Lower leg skin (tissue), 3 donors: Measurements from ENCODE around the gene CTSH.

Experiments used
- POLR2A ChIP-seq, 2 donors: fragments of 450-650 bp; IDR thresholded peaks; one replicate each; pipeline ENCODE4 v1.6.1; 2016 to 2017; ENCODE audit warnings: antibody characterized with exemption in 2 of 2, mild to moderate bottlenecking in 1 of 2, moderate library complexity in 1 of 2
- TF ChIP-seq, protein P1 (sequence below), 3 donors: fragments of 450-650 bp; IDR thresholded peaks; one replicate each; pipeline ENCODE4 v1.5.1; 2016; ENCODE audit warnings: antibody characterized with exemption in 3 of 3, mild to moderate bottlenecking in 3 of 3, moderate library complexity in 2 of 3

DNA sequence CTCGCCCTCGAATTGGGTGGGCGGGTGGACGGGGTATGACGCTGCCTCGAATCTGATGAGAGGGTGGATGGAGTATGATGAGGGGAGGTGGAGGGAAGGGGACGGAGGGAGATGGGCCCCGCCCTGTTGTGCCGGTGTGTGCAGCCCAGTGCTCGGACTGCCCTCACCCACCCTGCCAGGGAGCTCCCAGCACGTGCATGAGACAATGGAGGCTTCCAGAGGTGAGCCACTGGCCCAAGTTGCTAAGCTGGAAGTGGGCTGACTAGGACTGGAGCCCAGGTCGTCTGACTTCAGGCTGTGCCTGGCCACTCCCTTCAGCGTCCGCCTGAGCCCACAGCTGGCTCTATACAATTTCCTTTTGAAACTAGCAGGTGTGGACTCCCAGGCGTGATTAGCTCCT lies 47.0 kb upstream of the CTSH start:
- TF ChIP-seq, protein P1, sequence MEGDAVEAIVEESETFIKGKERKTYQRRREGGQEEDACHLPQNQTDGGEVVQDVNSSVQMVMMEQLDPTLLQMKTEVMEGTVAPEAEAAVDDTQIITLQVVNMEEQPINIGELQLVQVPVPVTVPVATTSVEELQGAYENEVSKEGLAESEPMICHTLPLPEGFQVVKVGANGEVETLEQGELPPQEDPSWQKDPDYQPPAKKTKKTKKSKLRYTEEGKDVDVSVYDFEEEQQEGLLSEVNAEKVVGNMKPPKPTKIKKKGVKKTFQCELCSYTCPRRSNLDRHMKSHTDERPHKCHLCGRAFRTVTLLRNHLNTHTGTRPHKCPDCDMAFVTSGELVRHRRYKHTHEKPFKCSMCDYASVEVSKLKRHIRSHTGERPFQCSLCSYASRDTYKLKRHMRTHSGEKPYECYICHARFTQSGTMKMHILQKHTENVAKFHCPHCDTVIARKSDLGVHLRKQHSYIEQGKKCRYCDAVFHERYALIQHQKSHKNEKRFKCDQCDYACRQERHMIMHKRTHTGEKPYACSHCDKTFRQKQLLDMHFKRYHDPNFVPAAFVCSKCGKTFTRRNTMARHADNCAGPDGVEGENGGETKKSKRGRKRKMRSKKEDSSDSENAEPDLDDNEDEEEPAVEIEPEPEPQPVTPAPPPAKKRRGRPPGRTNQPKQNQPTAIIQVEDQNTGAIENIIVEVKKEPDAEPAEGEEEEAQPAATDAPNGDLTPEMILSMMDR (IDR thresholded peaks at IDR 0.05): no peak
- no peak for TF ChIP-seq POLR2A (IDR thresholded peaks at IDR 0.05)
